Measurements from ENCODE around the gene CDKAL1.
"Not testable (repeated sequence)": the region's sequence is repeated elsewhere in the genome, so short reads cannot be mapped to it uniquely, and the experiment has no call there.

The CDKAL1 gene

DNA sequence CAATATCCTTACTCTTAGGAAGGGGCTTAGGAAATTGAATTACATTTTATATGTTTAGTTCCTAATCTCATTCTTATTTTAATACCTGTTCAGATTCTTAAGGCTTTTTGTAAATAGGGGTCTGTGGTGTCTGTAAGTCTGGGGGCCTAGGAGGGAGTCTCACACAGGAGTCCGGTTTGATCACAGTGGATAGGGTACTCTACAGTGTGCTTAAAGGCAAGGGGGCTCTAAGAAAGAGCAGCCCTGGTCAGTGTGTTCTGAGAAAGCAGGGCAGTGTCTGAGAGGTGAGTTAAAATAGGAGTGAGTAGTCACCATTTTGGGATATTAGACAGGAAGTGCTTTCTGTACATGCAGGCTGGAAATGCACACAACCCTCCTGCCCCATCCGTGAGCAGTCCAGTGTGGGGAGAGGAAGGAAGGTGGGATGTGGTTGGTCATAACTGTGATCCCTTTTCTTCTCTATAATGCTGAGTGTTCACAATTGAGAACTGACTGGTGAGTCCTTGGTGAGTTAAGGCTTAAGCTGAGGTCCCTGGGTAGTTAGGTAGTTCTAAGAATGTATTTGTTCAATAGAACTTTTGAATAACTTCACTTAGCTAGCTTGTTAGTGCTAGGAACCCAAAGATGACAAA is 50.0 kb downstream of the CDKAL1 start (continued):
- TF ChIP-seq ZNF8 (CRISPR knock-in tag; IDR thresholded peaks at IDR 0.05) (no peak), ZFP3 (CRISPR knock-in tag; IDR thresholded peaks at IDR 0.05) (no peak), PPARA (CRISPR knock-in tag; IDR thresholded peaks at IDR 0.05; ENCODE audit: borderline replicate concordance) (no peak), ISL1 (CRISPR knock-in tag; IDR thresholded peaks at IDR 0.05) (no peak), SNAI2 (CRISPR knock-in tag; IDR thresholded peaks at IDR 0.05) (no peak)
- TF ChIP-seq, protein P1, sequence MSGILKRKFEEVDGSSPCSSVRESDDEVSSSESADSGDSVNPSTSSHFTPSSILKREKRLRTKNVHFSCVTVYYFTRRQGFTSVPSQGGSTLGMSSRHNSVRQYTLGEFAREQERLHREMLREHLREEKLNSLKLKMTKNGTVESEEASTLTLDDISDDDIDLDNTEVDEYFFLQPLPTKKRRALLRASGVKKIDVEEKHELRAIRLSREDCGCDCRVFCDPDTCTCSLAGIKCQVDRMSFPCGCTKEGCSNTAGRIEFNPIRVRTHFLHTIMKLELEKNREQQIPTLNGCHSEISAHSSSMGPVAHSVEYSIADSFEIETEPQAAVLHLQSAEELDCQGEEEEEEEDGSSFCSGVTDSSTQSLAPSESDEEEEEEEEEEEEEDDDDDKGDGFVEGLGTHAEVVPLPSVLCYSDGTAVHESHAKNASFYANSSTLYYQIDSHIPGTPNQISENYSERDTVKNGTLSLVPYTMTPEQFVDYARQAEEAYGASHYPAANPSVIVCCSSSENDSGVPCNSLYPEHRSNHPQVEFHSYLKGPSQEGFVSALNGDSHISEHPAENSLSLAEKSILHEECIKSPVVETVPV (CRISPR knock-in tag; IDR thresholded peaks at IDR 0.05): no peak

DNA sequence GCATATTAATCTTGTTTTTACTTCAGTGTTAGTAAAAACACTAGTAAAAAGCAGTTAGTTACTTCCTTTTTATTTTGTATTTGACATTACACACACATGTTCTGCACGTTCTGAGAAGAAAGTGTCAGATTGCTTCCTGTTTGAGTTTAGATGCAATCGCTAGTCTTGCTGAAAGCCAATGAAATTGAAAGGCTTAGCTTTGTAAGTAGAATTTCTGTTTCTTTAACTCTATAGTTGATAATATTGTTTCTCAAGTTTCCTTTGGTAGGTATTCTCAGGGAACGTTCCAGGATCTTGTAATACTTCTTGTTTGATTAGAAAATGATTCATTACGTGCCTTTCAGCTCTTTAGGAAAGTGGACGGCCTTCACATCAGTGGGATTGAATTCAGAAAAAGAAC is 55.0 kb downstream of the CDKAL1 start:
- ATAC-seq: no peak
- TF ChIP-seq CSDC2 (CRISPR knock-in tag; IDR thresholded peaks at IDR 0.05) (no peak), ZNF8 (CRISPR knock-in tag; IDR thresholded peaks at IDR 0.05) (no peak), PPARA (CRISPR knock-in tag; IDR thresholded peaks at IDR 0.05; ENCODE audit: borderline replicate concordance) (no peak), ZFP30 (CRISPR knock-in tag; IDR thresholded peaks at IDR 0.05) (no peak), GLIS3 (CRISPR knock-in tag; IDR thresholded peaks at IDR 0.05) (no peak), ZFP3 (CRISPR knock-in tag; IDR thresholded peaks at IDR 0.05) (no peak)
- TF ChIP-seq, protein P2, sequence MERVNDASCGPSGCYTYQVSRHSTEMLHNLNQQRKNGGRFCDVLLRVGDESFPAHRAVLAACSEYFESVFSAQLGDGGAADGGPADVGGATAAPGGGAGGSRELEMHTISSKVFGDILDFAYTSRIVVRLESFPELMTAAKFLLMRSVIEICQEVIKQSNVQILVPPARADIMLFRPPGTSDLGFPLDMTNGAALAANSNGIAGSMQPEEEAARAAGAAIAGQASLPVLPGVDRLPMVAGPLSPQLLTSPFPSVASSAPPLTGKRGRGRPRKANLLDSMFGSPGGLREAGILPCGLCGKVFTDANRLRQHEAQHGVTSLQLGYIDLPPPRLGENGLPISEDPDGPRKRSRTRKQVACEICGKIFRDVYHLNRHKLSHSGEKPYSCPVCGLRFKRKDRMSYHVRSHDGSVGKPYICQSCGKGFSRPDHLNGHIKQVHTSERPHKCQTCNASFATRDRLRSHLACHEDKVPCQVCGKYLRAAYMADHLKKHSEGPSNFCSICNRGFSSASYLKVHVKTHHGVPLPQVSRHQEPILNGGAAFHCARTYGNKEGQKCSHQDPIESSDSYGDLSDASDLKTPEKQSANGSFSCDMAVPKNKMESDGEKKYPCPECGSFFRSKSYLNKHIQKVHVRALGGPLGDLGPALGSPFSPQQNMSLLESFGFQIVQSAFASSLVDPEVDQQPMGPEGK (CRISPR knock-in tag; IDR thresholded peaks at IDR 0.05; ENCODE audit: borderline replicate concordance): no peak

DNA sequence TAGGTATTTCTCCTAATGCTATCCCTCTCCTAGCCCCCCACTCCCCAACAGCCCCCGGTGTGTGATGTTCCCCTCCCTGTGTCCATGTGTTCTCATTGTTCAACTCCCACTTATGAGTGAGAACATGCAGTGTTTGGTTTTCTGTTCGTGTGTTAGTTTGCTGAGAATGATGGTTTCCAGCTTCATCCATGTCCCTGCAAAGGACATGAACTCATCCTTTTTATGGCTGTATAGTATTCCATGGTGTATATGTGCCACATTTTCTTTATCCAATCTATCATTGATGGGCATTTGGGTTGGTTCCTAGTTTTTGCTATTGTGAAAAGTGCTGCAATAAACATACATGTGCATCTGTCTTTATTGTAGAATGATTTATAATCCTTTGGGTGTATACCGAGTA is 56.2 kb downstream of the CDKAL1 start:
- not testable (repeated sequence) for ATAC-seq

DNA sequence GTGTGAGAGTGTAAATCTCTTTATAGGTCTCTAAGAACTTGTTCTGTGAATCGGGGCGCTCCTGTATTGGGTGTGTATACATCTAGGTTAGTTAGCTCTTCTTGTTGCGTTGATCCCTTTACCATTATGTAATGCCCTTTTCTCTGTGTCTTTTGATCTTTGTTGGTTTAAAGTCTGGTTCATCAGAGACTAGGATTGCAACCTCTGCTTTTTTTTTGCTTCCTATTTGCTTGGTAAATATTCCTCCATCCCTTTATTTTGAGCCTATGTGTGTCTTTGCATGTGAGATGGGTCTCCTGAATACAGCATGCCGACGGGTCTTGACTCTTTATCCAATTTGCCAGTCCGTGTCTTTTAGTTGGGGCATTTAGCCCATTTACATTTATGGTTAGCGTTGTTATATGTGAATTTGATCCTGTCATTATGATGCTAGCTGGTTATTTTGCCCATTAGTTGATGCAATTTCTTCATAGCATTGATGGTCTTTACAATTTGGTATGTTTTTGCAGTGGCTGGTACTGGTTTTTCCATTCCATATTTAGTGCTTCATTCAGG is 60.1 kb downstream of the CDKAL1 start:
- not testable (repeated sequence) for ATAC-seq

DNA sequence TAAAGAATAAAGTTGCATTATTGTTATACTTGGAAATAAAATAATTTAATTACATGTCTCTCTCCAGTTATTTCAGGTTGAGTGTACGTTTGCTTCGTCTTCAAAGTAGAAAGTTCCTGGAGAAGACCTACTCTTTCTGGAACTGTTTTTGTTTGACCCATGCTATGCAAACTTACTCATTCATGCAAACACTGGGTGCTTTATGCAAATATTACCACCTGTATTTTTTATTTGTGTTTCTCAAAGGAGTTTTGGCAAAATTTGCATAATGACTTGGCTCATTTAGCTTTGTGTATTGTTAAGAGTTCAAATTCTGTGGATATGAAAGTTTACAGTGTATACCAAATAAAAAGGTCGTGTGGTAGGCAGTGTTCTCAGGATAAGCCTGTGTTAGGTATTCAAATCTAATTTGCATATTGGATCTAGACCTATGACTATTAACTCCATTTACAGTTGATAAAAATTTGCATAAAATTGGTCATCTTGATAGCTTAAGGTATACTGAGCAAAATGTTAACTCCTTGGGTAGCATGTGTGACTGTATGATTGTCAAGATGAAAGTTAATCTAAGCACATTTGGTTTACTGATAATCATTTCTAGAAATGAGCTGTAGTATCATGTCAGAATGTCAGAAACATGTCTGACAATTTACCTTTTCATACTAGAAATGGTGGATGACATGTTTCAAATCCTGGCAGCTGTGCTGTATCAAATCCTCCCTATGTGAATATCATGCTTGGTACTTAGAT is 65.2 kb downstream of the CDKAL1 start:
- ATAC-seq: no peak
- TF ChIP-seq ESRRG (CRISPR knock-in tag; IDR thresholded peaks at IDR 0.05) (no peak), PPARA (CRISPR knock-in tag; IDR thresholded peaks at IDR 0.05; ENCODE audit: borderline replicate concordance) (no peak), ARNTL (CRISPR knock-in tag; IDR thresholded peaks at IDR 0.05; ENCODE audit: borderline replicate concordance, low read depth) (no peak)

DNA sequence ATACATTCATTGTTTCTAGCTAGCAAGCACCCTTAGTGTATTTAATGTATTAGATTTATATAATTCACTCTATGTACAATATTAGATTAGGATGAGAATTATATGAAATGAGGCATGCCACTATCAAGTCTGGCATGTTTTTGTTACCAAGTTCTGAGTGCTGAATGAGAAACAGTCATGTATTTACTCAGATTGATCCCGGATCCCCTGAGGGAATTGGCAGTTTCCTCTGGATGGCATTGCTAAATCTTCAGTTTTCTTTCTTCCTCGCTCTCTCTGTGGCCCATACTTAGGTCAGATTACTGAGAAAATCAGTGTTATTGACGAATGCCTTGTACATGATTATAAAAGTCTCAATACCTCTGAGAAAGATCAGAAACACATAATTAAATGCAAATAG is 66.6 kb downstream of the CDKAL1 start:
- no peak for TF ChIP-seq OSR1 (CRISPR knock-in tag; IDR thresholded peaks at IDR 0.05)
- TF ChIP-seq, protein P3, sequence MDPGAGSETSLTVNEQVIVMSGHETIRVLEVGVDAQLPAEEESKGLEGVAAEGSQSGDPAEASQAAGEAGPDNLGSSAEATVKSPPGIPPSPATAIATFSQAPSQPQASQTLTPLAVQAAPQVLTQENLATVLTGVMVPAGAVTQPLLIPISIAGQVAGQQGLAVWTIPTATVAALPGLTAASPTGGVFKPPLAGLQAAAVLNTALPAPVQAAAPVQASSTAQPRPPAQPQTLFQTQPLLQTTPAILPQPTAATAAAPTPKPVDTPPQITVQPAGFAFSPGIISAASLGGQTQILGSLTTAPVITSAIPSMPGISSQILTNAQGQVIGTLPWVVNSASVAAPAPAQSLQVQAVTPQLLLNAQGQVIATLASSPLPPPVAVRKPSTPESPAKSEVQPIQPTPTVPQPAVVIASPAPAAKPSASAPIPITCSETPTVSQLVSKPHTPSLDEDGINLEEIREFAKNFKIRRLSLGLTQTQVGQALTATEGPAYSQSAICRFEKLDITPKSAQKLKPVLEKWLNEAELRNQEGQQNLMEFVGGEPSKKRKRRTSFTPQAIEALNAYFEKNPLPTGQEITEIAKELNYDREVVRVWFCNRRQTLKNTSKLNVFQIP (CRISPR knock-in tag; IDR thresholded peaks at IDR 0.05; ENCODE audit: borderline replicate concordance, low read depth): no peak
- TF ChIP-seq ESRRG (CRISPR knock-in tag; IDR thresholded peaks at IDR 0.05): no peak
- no peak for ATAC-seq

DNA sequence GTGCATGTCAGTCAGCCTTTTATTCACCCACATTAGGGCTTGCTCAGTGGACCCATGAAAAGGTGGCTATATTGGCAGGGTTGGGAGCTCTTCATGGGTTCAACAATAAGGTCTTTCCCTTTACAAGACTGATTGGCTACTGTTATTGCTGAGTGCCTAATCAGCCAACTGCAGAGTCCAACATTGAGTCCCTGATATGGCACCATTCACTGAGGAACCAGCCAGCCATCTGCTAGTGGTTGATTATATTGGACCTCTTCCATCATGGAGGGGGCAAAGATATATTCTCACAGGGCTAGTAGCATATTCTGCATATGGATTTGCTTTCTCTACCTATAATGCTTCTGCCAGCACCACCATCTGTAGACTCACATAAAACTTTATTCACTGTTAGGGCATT is 69.9 kb downstream of the CDKAL1 start:
- ATAC-seq: no peak
- TF ChIP-seq TOX (CRISPR knock-in tag; IDR thresholded peaks at IDR 0.05; ENCODE audit: borderline replicate concordance) (no peak), ZNF70 (CRISPR knock-in tag; IDR thresholded peaks at IDR 0.05) (no peak), ZNF8 (CRISPR knock-in tag; IDR thresholded peaks at IDR 0.05) (no peak), CSDC2 (CRISPR knock-in tag; IDR thresholded peaks at IDR 0.05) (no peak), ZC3H10 (CRISPR knock-in tag; IDR thresholded peaks at IDR 0.05) (no peak), TCF4 (CRISPR knock-in tag; IDR thresholded peaks at IDR 0.05; ENCODE audit: borderline replicate concordance) (no peak), ZNF565 (CRISPR knock-in tag; conservative IDR thresholded peaks at IDR 0.05; ENCODE audit: low read depth) (no peak), ISL1 (CRISPR knock-in tag; IDR thresholded peaks at IDR 0.05) (no peak), ARNTL (CRISPR knock-in tag; IDR thresholded peaks at IDR 0.05; ENCODE audit: borderline replicate concordance, low read depth) (no peak), PPARA (CRISPR knock-in tag; IDR thresholded peaks at IDR 0.05; ENCODE audit: borderline replicate concordance) (no peak), RARB (CRISPR knock-in tag; IDR thresholded peaks at IDR 0.05) (no peak), ESRRG (CRISPR knock-in tag; IDR thresholded peaks at IDR 0.05) (no peak), ZFP3 (CRISPR knock-in tag; IDR thresholded peaks at IDR 0.05) (no peak)
- TF ChIP-seq, protein P3 (CRISPR knock-in tag; IDR thresholded peaks at IDR 0.05; ENCODE audit: borderline replicate concordance, low read depth): no peak
- TF ChIP-seq, protein P1 (CRISPR knock-in tag; IDR thresholded peaks at IDR 0.05): no peak

All from SK-N-SH treated with all-trans-retinoic acid at 6 μM for 48 hours (cell line).